SIG-M5 (cell line): ENCODE data around the gene CCBE1.

Source experiments
- DNase-seq: peaks from one replicate; lab custom pipeline; 2025; lab: John Stamatoyannopoulos, UW

The CCBE1 gene

GRCh38 chr18:59570101-59570775, 127.0 kb downstream of the CCBE1 start:
- no peak for DNase-seq

GRCh38 chr18:59569390-59569791, 127.8 kb downstream of the CCBE1 start:
- DNase-seq, result no peak

DNA sequence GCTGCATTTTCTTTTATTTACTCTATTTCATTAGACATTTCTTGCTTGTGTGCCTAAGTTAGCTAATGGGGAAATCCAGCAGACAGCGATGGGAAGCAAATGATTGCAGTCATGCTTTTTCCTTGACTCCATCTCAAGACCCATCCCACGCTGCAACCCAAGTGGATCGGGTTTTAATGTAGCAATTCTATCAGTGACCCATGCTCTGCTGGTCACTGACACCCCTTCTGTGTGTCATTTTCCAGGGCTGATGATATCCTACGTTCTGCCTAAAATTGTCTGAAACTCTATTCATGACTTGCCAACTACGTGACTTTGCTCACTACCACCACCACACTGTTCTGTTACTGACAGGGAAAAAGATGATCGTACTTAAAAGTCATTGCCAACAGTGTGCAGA, 129.8 kb downstream of the CCBE1 start:
- no peak for DNase-seq

- no peak for DNase-seq
Measured at GRCh38 chr18:59566533-59566971, 130.7 kb downstream of the CCBE1 start.

DNA sequence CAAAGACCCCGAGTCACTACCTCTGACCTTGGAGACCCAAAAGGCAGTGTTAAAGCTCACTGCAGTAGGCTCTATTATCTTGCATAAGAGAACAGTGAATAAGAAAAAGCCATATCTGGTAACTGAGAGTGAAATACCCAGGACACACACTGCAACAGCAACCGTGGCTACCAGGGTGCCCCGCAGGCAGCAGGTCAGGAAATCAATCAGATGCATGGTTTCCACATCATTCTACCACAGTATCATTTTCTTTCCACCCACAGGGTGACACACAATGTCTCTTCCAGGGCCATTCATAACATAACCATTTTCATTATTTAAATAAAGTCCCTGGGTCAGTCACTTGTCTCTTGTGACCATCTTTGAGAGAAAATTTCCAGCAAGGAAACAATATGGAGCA, 131.3 kb downstream of the CCBE1 start:
- no peak for DNase-seq

- DNase-seq, result no peak
Measured at GRCh38 chr18:59564561-59564960, 132.7 kb downstream of the CCBE1 start.

GRCh38 chr18:59563176-59563785, 133.9 kb downstream of the CCBE1 start:
- DNase-seq, result no peak

- no peak for DNase-seq
Measured at GRCh38 chr18:59562751-59563150, 134.5 kb downstream of the CCBE1 start.

- no peak for DNase-seq
Measured at GRCh38 chr18:59561612-59562011, 135.6 kb downstream of the CCBE1 start.

GRCh38 chr18:59560556-59560955, 136.7 kb downstream of the CCBE1 start:
- DNase-seq, result no peak

DNA sequence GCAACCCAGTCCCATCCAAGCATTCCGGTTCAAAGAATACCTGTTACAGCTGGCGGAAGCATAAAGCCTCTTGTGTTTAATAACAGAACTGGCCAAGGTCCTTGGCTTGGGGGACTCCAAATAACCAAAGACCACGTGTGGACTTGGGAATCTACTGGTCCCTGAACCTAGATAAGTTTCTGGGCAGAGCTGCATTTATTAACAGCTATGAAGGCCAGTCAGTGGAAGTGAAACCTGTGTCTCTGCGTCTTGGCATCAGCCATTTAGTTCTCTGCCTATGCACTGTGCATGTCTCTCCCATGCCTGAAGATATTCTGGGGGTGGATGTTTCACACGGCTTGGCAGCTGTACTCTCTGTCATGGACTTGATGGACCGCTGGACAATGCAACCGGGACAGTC, 137.7 kb downstream of the CCBE1 start:
- DNase-seq, result no peak

GRCh38 chr18:59555995-59556659, 141.1 kb downstream of the CCBE1 start:
- no peak for DNase-seq

DNA sequence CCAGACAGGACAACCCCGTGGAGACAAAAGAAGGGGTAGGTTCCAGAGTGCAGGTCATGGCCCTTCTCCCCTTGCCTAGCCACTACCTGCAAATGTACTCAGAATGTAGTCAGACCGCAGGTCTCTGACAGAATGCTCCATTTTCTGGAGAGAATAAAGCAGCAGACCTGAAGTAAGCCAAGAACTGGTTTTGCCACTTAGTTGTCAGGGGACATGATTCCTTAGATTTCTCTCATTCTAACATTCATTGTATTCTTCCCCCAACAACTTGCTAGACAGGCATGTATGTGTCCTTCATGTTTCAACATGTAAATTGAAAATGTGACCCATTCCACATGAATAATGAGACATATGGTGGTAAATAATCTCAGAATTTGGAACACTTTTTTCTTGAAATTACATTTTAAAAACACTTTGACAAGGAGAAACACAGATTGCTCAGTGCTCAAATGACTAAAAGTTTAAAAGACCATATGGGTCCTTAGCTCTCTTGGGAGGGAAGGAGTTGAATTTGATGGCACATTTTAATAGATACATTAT, 142.4 kb downstream of the CCBE1 start:
- DNase-seq, result no peak

GRCh38 chr18:59553273-59553870, 143.9 kb downstream of the CCBE1 start:
- no peak for DNase-seq

DNA sequence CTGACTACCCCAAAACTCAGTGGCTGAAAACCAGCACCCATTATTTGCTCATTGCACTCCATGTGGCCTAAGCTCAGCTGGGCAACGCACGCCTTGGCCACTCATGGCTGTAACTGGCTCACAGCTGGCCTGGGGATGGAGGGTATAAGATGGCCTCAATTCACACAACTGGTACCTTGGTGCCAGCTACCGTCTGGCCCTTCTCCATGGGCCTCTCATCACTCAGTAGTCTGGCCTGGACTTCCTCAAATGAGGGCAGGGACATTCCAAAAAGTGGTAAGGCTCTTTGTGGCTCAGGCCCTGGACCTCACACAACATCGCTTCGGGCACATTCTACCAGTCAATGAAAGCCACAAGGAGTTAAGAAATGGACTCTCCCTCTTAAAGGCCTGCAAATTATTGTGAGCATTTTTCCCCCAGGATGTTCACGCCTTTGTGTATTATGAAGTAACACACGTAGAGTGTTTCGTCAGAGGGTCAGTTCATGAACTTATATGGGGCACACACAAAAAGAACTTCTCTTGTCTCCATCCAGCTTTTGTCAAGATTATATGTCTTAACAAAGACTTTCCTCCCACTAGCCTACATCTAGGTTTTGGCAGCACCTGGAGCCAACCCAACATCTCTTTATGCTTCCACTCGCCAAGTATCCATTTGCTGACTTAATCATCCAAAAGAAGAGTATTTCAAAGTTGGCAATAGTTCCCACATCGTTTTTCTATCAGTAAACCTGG, 145.2 kb downstream of the CCBE1 start:
- DNase-seq, result no peak

- no peak for DNase-seq
Measured at GRCh38 chr18:59550174-59550516, 147.1 kb downstream of the CCBE1 start.

DNA sequence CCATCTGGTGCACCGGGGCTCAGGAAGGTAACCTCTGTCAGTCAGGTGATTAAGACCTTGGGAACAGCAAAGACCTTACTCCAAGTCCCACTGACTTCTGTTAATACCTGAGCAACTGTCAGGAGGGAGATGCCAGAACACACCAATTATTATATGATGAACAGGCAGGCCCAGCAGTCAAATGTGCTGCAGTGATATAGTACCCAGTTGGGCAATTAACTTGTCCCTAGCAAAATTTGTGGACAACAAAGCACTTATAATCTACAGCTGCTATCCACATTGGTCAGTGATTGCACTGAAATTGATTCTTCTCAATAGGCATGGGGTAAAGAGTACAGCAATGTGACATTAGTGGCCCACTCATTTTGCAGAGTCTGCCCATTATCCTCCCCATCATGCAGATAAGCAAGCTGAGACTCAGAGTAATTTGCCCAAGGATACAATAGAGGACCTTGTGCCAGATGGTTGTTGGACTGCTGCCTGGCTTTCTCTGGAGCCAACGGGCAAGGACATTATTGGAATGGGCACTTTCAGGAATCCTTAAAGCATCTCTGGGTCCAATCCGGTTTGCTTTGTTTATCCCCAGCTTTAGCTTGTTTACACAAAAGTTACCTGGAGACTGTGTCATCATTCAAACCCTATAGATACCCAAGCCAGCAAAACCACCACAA, 147.6 kb downstream of the CCBE1 start:
- DNase-seq, result no peak

- no peak for DNase-seq
Measured at GRCh38 chr18:59547581-59548182, 149.5 kb downstream of the CCBE1 start.

DNA sequence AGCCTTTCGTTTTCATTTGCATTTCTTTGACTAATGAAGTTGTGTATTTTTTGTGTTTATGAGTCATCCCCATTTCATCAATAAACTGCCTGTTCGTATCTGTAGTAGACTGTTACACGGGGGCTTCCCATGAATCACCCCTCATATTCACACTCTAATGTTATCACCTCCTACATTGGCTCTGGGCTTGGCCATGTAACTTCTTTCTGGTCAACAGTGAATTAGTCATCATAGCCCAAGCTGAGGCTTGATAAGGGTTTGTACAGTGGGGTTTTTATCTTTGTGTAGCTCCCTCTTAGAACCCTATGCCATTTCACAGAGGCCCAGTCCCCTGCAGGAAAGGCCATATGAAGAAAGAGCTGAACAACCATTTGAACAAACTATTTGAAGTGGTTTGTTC, 151.0 kb downstream of the CCBE1 start:
- no peak for DNase-seq

DNA sequence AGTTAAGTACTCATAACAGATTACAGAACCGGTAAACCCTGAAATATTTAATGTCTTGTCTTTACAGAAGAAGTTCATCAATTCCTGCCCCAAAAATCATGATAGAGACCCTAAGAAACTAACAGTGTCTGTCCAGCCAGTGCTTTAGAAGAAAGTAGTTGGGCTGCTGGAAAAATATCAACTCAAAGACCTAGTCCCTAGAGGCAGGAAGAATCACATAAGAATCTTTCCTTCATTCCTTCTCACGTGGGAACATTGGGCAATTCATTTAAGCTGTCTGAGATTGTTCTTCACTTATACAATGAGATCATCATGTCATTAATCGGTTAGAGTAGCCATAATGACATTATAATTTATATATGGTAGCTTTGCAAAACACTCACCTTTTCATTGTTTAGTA, 156.4 kb downstream of the CCBE1 start:
- DNase-seq, result no peak

GRCh38 chr18:59540346-59540745, 156.9 kb downstream of the CCBE1 start:
- DNase-seq, result no peak
